Small intestine (tissue), 7 donors: ENCODE results near the gene AP2B1. TPM values are rescaled to one million over a fixed set of nuclear protein-coding genes. Genes with fewer than 3 reads are reported as not detected.

Experiments used
- DNase-seq, 2 donors: peaks; one replicate each; pipeline versions ENCODE4 v3.0.0 to v3.0.0-alpha.2; 2013
- FAIRE-seq: peaks from 2 replicates; lab custom pipeline; 2012; peaks lifted over from hg19 to GRCh38; lab: Jason Lieb, UNC
- H3K27ac ChIP-seq, 3 donors: one replicate each; pipeline ENCODE4 v1.5.1; 2013; ENCODE audit warnings: low read length in 2 of 3, mild to moderate bottlenecking in 2 of 3, control low read depth in 1 of 3, inconsistent platforms in 1 of 3, low read depth in 1 of 3, moderate library complexity in 1 of 3
- H3K27me3 ChIP-seq, 3 donors: one replicate each; pipeline ENCODE4 v1.6.1; 2013; ENCODE audit warnings: low read length in 3 of 3, inconsistent platforms in 1 of 3; ENCODE audit not compliant: control insufficient read depth in 3 of 3, insufficient read depth in 3 of 3
- H3K36me3 ChIP-seq, 3 donors: one replicate each; pipeline ENCODE4 v1.6.1; 2013; ENCODE audit warnings: low read length in 3 of 3, inconsistent platforms in 1 of 3, low read depth in 1 of 3, mild to moderate bottlenecking in 1 of 3, moderate library complexity in 1 of 3; ENCODE audit not compliant: control insufficient read depth in 3 of 3, insufficient read depth in 2 of 3
- H3K4me1 ChIP-seq, 3 donors: one replicate each; pipeline ENCODE4 v1.6.1; 2013; ENCODE audit warnings: low read length in 2 of 3, inconsistent platforms in 1 of 3, low read depth in 1 of 3, mild to moderate bottlenecking in 1 of 3, moderate library complexity in 1 of 3; ENCODE audit not compliant: control insufficient read depth in 3 of 3, insufficient read depth in 2 of 3
- H3K4me3 ChIP-seq, 3 donors: one replicate each; pipeline ENCODE4 v1.5.1; 2013; ENCODE audit warnings: low read length in 3 of 3, control low read depth in 1 of 3, inconsistent platforms in 1 of 3, low read depth in 1 of 3, mild to moderate bottlenecking in 1 of 3, moderate library complexity in 1 of 3
- H3K9me3 ChIP-seq, 2 donors: one replicate each; pipeline ENCODE4 v1.6.1; 2013; ENCODE audit warnings: low read depth in 1 of 2, low read length in 1 of 2; ENCODE audit not compliant: control insufficient read depth in 2 of 2, insufficient read depth in 1 of 2
- WGBS, 3 donors: extraction: QIAGEN DNeasy Blood & Tissue Kit; methylation state at CpG; one replicate each; pipeline ENCODE4 v1.1.7; 2013; 5-methylcytosine and 5-hydroxymethylcytosine counted together
- polyA plus RNA-seq, 4 donors: library from polyadenylated mRNA; stranded (reverse) in 3 of 4; unstranded in 1 of 4; fragments of 200-250 nt in 3 of 4; fragments of 120-200 nt in 1 of 4; gene quantifications; one replicate each; pipeline versions ENCODE4 v1.2.1 to v1.2.3, GENCODE V29; 2013
- donor health status: healthy with polysubstance abuse.
- donor health status: control.
- donor health status: control.
- donor health status: Bipolar disorder and iron deficiency.
- donor health status: healthy.

AP2B1 gene
- polyA plus RNA-seq, 4 donors, result 28.9 to 82.2 (median 45.4) TPM

- Histone ChIP-seq H3K27me3 (no peaks in the 10 kb centered on the region), H3K27ac (peak overlapping the region in 2 of 3 donors; percentile 18 to 55), H3K4me3 (peak overlapping the region in 1 of 3 donors; percentile 19), H3K4me1 (peaks cover 0 to 3% (median 2%) of the 10 kb centered on the region in 3 donors), H3K36me3 (peaks cover 0 to 7% (median 2%) of the 10 kb centered on the region in 3 donors), H3K9me3 (no peaks in the 10 kb centered on the region)
- 7 to 38% (median 26%) methylated on average over 3 of the region's 3 CpGs for WGBS, 3 donors
- FAIRE-seq (no peak), DNase-seq (peak in 1 of 2 donors; percentile 47)
Observed at GRCh38 chr17:35708951-35709350, 121.8 kb downstream of the AP2B1 start.

- Histone ChIP-seq H3K4me1 (peaks cover 0 to 3% (median 2%) of the 10 kb centered on the region in 3 donors), H3K27ac (no peak overlapping the region), H3K27me3 (no peaks in the 10 kb centered on the region), H3K4me3 (no peak overlapping the region), H3K9me3 (no peaks in the 10 kb centered on the region), H3K36me3 (peaks cover 0 to 7% (median 2%) of the 10 kb centered on the region in 3 donors)
- 46 to 68% (median 67%) methylated on average over 3 of the region's 3 CpGs for WGBS, 3 donors
- DNase-seq (no peak), FAIRE-seq (no peak)
Observed at GRCh38 chr17:35709874-35710273, 122.8 kb downstream of the AP2B1 start.

- H3K4me3 ChIP-seq, result no peak overlapping the region
- H3K36me3 ChIP-seq, result peaks cover 0 to 9% (median 2%) of the 10 kb centered on the region in 3 donors
- FAIRE-seq (no peak), DNase-seq (no peak)
- H3K27ac ChIP-seq, result no peak overlapping the region
- no peaks in the 10 kb centered on the region for H3K9me3 ChIP-seq
- 93 to 97% (median 94%) methylated on average over 2 of the region's 2 CpGs for WGBS, 3 donors
- H3K4me1 ChIP-seq, result peaks cover 0 to 3% (median 2%) of the 10 kb centered on the region in 3 donors
- H3K27me3 ChIP-seq, result no peaks in the 10 kb centered on the region
Observed at GRCh38 chr17:35710950-35711349, 123.8 kb downstream of the AP2B1 start.

GRCh38 chr17:35713069-35713728 is 126.1 kb downstream of the AP2B1 start:
- WGBS, 3 donors, result 9 to 28% (median 25%) methylated on average over 7 of the region's 7 CpGs
- Histone ChIP-seq H3K27me3 (no peaks in the 10 kb centered on the region), H3K4me1 (peaks cover 0 to 6% (median 2%) of the 10 kb centered on the region in 3 donors), H3K4me3 (no peak overlapping the region), H3K9me3 (no peaks in the 10 kb centered on the region), H3K27ac (no peak overlapping the region), H3K36me3 (peaks cover 5 to 9% (median 6%) of the 10 kb centered on the region in 3 donors)
- DNase-seq, result peak; percentile 54 to 66
- no peak for FAIRE-seq

- Histone ChIP-seq H3K4me1 (peaks cover 0 to 2% (median 0%) of the 10 kb centered on the region in 3 donors), H3K36me3 (peaks cover 5 to 10% (median 9%) of the 10 kb centered on the region in 3 donors), H3K4me3 (no peak overlapping the region), H3K27ac (no peak overlapping the region), H3K9me3 (no peaks in the 10 kb centered on the region), H3K27me3 (no peaks in the 10 kb centered on the region)
- DNase-seq, result no peak
- 90 to 93% (median 91%) methylated on average over 2 of the region's 2 CpGs for WGBS, 3 donors
- FAIRE-seq, result no peak
Observed at GRCh38 chr17:35714988-35715387, 127.9 kb downstream of the AP2B1 start.

- Histone ChIP-seq H3K4me1 (peaks cover 0 to 2% (median 0%) of the 10 kb centered on the region in 3 donors), H3K9me3 (no peaks in the 10 kb centered on the region), H3K4me3 (no peak overlapping the region), H3K27ac (no peak overlapping the region), H3K36me3 (peaks cover 7 to 10% (median 9%) of the 10 kb centered on the region in 3 donors), H3K27me3 (no peaks in the 10 kb centered on the region)
- DNase-seq, result no peak
- FAIRE-seq, result no peak
Observed at GRCh38 chr17:35715416-35715815, 128.3 kb downstream of the AP2B1 start.

- FAIRE-seq, result no peak
- Histone ChIP-seq H3K9me3 (no peaks in the 10 kb centered on the region), H3K36me3 (peaks cover 7 to 13% (median 7%) of the 10 kb centered on the region in 3 donors), H3K27ac (no peak overlapping the region), H3K27me3 (no peaks in the 10 kb centered on the region), H3K4me3 (no peak overlapping the region), H3K4me1 (peaks cover 0 to 2% (median 0%) of the 10 kb centered on the region in 3 donors)
- WGBS, 3 donors, result 77 to 85% (median 80%) methylated on average over 3 of the region's 3 CpGs
- no peak for DNase-seq
Observed at GRCh38 chr17:35716173-35716572, 129.1 kb downstream of the AP2B1 start.

- no peaks in the 10 kb centered on the region for H3K9me3 ChIP-seq
- 74 to 83% (median 78%) methylated on average over 4 of the region's 4 CpGs for WGBS, 3 donors
- no peak for DNase-seq
- FAIRE-seq, result no peak
- H3K27ac ChIP-seq, result no peak overlapping the region
- no peak overlapping the region for H3K4me3 ChIP-seq
- peaks cover 10 to 14% (median 10%) of the 10 kb centered on the region in 3 donors for H3K36me3 ChIP-seq
- peaks cover 0 to 2% (median 0%) of the 10 kb centered on the region in 3 donors for H3K4me1 ChIP-seq
- no peaks in the 10 kb centered on the region for H3K27me3 ChIP-seq
Observed at GRCh38 chr17:35716897-35717465, 129.9 kb downstream of the AP2B1 start.
